ENCODE data around the gene TMEM30B.

Gene TMEM30B

DNA sequence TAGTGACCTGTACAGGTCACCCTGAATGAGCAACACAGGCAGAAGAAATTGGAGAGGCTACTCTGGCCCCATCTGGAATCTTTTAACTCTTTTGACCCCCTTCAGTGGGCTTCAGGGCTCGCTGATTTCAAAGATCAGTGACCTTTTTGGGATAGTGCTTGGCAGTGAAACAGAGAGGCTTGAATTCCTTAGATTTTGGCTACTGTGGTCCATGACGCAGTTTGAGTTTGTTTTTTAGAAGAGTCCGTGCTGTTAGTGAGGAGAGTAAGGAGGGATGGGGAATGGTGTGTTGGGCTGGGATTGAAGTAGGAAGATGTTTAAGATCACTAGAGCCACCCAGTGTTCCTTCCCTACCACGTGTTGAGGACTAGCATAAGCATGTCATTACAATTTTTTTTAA lies 16.5 kb downstream of the TMEM30B start:
- no peak for DNase-seq (ENCODE audit: low spot score)
- TF ChIP-seq, protein P1, sequence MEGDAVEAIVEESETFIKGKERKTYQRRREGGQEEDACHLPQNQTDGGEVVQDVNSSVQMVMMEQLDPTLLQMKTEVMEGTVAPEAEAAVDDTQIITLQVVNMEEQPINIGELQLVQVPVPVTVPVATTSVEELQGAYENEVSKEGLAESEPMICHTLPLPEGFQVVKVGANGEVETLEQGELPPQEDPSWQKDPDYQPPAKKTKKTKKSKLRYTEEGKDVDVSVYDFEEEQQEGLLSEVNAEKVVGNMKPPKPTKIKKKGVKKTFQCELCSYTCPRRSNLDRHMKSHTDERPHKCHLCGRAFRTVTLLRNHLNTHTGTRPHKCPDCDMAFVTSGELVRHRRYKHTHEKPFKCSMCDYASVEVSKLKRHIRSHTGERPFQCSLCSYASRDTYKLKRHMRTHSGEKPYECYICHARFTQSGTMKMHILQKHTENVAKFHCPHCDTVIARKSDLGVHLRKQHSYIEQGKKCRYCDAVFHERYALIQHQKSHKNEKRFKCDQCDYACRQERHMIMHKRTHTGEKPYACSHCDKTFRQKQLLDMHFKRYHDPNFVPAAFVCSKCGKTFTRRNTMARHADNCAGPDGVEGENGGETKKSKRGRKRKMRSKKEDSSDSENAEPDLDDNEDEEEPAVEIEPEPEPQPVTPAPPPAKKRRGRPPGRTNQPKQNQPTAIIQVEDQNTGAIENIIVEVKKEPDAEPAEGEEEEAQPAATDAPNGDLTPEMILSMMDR (IDR thresholded peaks at IDR 0.05; ENCODE audit: borderline replicate concordance, control extremely low read depth, extremely low read depth, insufficient read depth, missing control alignments) = no peak
- in situ Hi-C loops (cut with MboI; ENCODE audit: low sequenced_read_pairs, unreplicated experiment) = no loop called here

DNA sequence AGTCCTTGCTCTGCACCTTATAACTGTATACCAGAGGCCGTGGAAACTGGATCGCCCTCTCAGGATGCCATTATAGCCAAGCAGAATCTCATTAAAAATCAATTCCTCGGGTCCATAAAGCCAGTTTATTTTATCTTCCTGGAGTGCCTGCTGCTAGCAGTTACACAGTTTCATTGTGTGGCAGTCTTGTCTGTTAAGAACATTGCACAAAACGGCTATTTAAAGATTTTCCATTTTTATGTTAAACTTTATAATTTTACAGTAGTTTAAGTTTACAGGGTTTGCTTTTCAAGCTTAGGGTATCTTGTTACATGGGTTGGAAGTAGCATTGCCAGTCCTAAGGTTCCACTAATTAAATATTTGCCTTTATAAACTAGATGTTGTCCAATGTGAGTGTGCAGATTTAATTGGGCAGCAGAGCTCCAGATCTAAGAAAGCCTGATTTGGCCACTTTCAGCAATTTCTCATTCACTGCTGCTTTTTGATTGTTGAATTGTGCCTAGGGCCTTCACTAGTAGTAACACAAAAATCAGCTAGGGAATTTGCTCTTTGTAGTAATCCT lies 17.0 kb downstream of the TMEM30B start:
- TF ChIP-seq, protein P1 (IDR thresholded peaks at IDR 0.05; ENCODE audit: borderline replicate concordance, control extremely low read depth, extremely low read depth, insufficient read depth, missing control alignments) = no peak
- DNase-seq (ENCODE audit: low spot score) = no peak
- in situ Hi-C loops (cut with MboI; ENCODE audit: low sequenced_read_pairs, unreplicated experiment) = no loop called here

DNA sequence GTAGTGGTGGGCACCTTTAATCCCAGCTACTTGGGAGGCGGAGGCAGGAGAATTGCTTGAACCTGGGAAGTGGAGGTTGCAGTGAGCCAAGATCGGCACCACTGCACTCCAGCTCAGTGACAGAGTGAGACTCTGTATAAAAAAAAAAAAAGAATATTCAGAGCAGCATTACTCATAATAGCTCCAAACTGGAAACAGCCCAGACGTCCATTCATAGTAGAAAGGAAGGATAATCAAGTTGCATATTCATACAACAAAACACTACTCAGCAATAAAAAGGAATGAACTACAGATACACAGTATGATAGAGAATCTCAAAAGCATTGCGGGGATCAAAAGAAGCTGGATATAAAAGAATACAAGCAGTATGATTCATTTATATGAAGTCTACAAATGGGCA lies 19.1 kb downstream of the TMEM30B start:
- DNase-seq (ENCODE audit: low spot score) = no peak
- TF ChIP-seq, protein P1 (IDR thresholded peaks at IDR 0.05; ENCODE audit: borderline replicate concordance, control extremely low read depth, extremely low read depth, insufficient read depth, missing control alignments) = no peak
- in situ Hi-C loops (cut with MboI; ENCODE audit: low sequenced_read_pairs, unreplicated experiment) = no loop called here

DNA sequence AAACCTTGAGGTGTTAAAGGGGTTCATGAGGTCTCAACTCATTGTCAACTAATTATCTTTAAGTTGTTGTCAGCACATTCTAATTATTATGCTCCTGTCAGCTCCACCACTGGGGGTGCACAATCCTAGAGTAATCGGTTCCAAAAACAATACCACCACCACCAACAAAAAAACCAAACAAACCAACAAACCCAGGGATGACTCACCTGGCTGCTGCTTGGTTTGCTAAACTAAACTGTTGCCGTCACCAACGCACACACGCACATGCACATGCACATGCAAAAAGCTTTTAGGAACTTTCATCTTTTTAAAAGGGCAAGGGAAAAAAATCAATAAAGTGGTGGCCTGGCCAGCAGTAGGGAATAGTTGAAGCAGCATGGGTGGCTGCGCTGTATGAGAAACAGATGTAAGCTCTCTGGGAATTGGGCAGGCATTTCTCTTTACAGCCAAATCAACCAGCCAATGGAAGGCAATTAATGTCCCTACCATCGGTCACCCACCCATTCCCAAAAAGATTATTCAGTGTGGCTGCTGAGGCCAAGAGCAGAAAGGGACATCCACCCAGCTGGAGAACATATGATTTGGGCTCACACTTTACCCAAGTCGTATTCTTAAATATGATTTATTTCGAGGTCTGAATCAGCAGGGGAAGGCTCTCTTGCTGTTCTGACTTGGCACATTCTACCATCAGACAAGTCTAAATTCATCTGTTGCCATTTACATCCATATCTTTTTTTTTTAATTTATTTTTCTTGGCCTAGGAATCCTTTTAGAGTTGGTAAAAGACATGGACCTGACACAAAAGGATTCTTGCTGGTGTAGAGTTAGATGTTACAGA lies 20.0 kb downstream of the TMEM30B start:
- DNase-seq (ENCODE audit: low spot score) = no peak
- TF ChIP-seq, protein P1 (IDR thresholded peaks at IDR 0.05; ENCODE audit: borderline replicate concordance, control extremely low read depth, extremely low read depth, insufficient read depth, missing control alignments) = no peak
- in situ Hi-C loops (cut with MboI; ENCODE audit: low sequenced_read_pairs, unreplicated experiment) = no loop called here

DNA sequence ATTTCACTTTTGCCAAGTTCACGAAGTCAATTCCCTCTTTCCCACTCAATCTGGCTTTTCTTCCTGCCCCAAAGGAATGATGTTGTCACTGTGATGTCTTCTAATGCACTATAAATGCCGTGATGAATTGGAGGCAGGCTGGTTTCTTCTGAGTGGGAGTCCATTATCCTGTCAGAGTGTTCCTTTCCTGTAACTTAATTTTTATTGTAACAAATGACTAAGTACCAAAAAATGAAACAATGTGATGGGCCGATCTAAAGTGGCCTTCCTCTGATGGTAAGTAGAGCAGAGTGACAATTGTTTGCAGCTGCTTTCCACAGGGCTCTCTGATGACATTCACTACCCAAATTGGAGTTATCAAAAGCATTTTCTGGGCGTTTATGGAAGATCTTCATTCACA lies 22.2 kb downstream of the TMEM30B start:
- no peak for DNase-seq (ENCODE audit: low spot score)
- TF ChIP-seq, protein P1 (IDR thresholded peaks at IDR 0.05; ENCODE audit: borderline replicate concordance, control extremely low read depth, extremely low read depth, insufficient read depth, missing control alignments) = no peak
- in situ Hi-C loops (cut with MboI; ENCODE audit: low sequenced_read_pairs, unreplicated experiment) = loop anchor here (10.0 kb wide), 1 partner anchor 624 kb away; no protein-coding TSS in a partner anchor

DNA sequence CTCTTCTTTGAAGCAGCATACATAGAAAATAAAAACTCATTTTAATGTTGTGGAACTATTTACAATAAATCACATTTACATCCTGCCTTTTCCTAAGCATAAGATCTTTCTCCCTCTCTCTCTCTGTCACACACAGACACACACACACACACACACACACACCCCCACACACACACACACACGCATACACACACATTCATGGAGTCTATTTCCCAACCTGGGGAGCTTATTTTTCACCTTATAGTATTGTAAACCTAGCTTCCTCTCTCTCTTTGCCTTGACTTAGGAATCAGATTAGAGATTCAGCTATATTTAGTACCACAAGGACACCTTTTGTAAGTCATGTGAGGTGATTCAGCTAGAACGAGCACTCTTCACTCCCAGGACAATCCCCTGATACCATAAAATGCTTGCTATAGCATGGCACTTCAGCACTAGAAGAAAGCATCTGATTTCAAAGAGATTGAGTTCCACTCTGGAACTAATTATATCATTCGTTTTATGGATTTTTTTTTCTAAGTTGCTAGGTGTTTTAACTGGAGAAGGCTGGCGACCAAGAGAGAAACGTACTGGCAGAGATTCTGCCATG lies 23.6 kb downstream of the TMEM30B start:
- TF ChIP-seq, protein P1 (IDR thresholded peaks at IDR 0.05; ENCODE audit: borderline replicate concordance, control extremely low read depth, extremely low read depth, insufficient read depth, missing control alignments) = no peak
- in situ Hi-C loops (cut with MboI; ENCODE audit: low sequenced_read_pairs, unreplicated experiment) = loop anchor here (10.0 kb wide), 1 partner anchor 623 kb away; no protein-coding TSS in a partner anchor
- no peak for DNase-seq (ENCODE audit: low spot score)
